Prostate gland (tissue), 2 donors: ENCODE measurements around the gene CEP63. TPM values are rescaled to one million over a fixed set of nuclear protein-coding genes. Genes with fewer than 3 reads are reported as not detected.
"Not testable (repeated sequence)": the region's sequence is repeated elsewhere in the genome, so short reads cannot be mapped to it uniquely, and the experiment has no call there.

Experiments used
- DNase-seq: peaks from one replicate; pipeline ENCODE4 v3.0.0-alpha.2; 2019; ENCODE audit warnings: low spot score
- H3K27ac ChIP-seq, 2 donors: fragments of 200-600 bp; sonication (generic); 2 replicates each; pipeline ENCODE4 v1.5.1; 2017 to 2019
- H3K27me3 ChIP-seq: fragments of 200-600 bp; sonication (generic); replicated peaks from 2 replicates; pipeline ENCODE4 v1.5.1; 2019; ENCODE audit not compliant: insufficient read depth
- H3K36me3 ChIP-seq, 2 donors: fragments of 200-600 bp; sonication (generic); 1 replicate in 1 of 2; 2 replicates in 1 of 2; pipeline versions ENCODE4 v1.5.1 to v1.8.1; 2017 to 2019
- H3K4me1 ChIP-seq: fragments of 200-600 bp; sonication (generic); replicated peaks from 2 replicates; pipeline ENCODE4 v1.5.1; 2019
- H3K4me3 ChIP-seq, 2 donors: fragments of 200-600 bp; sonication (generic); 2 replicates each; pipeline ENCODE4 v1.5.1; 2017 to 2019
- H3K9me3 ChIP-seq: fragments of 200-600 bp; sonication (generic); 2 replicates; pipeline ENCODE4 v1.5.1; 2017
- POLR2A ChIP-seq: fragments of 450-650 bp; IDR thresholded peaks from one replicate; pipeline ENCODE4 v1.6.1; 2016; ENCODE audit warnings: antibody characterized with exemption, mild to moderate bottlenecking
- POLR2AphosphoS5 ChIP-seq: sonication (generic); formaldehyde crosslinking; IDR thresholded peaks from one replicate; pipeline ENCODE4 v1.6.1; 2017; ENCODE audit warnings: antibody characterized with exemption
- WGBS: methylation state at CpG from one replicate; pipeline ENCODE4 v1.1.5; 2018; 5-methylcytosine and 5-hydroxymethylcytosine counted together
- intact Hi-C: fragments of 100-400 bp; cut with DNase I; formaldehyde crosslinking; loops from one replicate; pipeline ENCODE4 v1.14.2; 2022
- total RNA-seq, 2 donors: library from RNA; depleted of rRNA; stranded (reverse); fragments of >200 nt; gene quantifications; one replicate each; pipeline ENCODE4 v1.1.0, GENCODE V29; 2016
- TF ChIP-seq, protein P1 (sequence below), 4 experiments: fragments of 200-600 bp in 2 of 4; fragments of 450-650 bp in 2 of 4; sonication (generic) in 2 of 4; IDR thresholded peaks; 1 replicate in 3 of 4; 2 replicates in 1 of 4; pipeline ENCODE4 v1.5.1; 2016 to 2019; ENCODE audit warnings: antibody characterized with exemption in 4 of 4, mild to moderate bottlenecking in 2 of 4, moderate library complexity in 2 of 4

CEP63 gene
- total RNA-seq, 2 donors from 2014 or later, result 35.2 to 60.1 TPM

DNA sequence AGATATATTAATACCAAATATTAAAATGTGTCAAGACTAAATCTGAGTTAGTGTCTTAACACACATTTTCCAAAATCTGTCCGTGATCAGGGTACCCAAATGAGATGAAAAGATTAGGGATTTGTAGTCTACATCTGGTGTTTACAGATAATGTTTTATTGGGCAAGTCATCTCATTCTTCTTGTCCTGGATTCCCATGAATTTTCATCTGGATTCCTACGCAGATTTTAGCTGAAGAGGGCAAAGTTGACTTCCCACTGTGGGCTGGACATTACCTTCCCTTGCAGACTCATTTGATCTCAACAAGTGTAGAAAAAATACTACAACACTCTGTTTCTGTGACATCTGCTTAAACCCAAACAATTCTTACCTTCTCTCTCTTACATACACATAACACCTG lies 79.1 kb downstream of the CEP63 start:
- no peak overlapping the region for H3K27ac ChIP-seq
- intact Hi-C loops, result no loop called here
- WGBS, result 59% methylated on average over 2 of the region's 2 CpGs
- H3K4me3 ChIP-seq, result no peak overlapping the region
- no peaks in the 10 kb centered on the region for H3K9me3 ChIP-seq
- H3K27me3 ChIP-seq, result no peaks in the 10 kb centered on the region
- DNase-seq, result no peak
- H3K4me1 ChIP-seq, result no peaks in the 10 kb centered on the region
- TF ChIP-seq POLR2A, result no peak
- TF ChIP-seq POLR2AphosphoS5, result no peak
- TF ChIP-seq, protein P1, sequence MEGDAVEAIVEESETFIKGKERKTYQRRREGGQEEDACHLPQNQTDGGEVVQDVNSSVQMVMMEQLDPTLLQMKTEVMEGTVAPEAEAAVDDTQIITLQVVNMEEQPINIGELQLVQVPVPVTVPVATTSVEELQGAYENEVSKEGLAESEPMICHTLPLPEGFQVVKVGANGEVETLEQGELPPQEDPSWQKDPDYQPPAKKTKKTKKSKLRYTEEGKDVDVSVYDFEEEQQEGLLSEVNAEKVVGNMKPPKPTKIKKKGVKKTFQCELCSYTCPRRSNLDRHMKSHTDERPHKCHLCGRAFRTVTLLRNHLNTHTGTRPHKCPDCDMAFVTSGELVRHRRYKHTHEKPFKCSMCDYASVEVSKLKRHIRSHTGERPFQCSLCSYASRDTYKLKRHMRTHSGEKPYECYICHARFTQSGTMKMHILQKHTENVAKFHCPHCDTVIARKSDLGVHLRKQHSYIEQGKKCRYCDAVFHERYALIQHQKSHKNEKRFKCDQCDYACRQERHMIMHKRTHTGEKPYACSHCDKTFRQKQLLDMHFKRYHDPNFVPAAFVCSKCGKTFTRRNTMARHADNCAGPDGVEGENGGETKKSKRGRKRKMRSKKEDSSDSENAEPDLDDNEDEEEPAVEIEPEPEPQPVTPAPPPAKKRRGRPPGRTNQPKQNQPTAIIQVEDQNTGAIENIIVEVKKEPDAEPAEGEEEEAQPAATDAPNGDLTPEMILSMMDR (IDR thresholded peaks at IDR 0.05), result no peak
- H3K36me3 ChIP-seq, result no peaks in the 10 kb centered on the region

GRCh38 chr3:134567605-134568004 lies 81.7 kb downstream of the CEP63 start:
- Histone ChIP-seq H3K27me3 (no peaks in the 10 kb centered on the region), H3K4me3 (no peak overlapping the region), H3K27ac (no peak overlapping the region), H3K36me3 (no peaks in the 10 kb centered on the region), H3K4me1 (no peaks in the 10 kb centered on the region), H3K9me3 (no peaks in the 10 kb centered on the region)
- intact Hi-C loops, result no loop called here
- no peak for DNase-seq
- WGBS, result 62% methylated on average over 4 of the region's 4 CpGs
- no peak for TF ChIP-seq POLR2AphosphoS5
- no peak for TF ChIP-seq POLR2A
- TF ChIP-seq, protein P1 (IDR thresholded peaks at IDR 0.05), result no peak

GRCh38 chr3:134568790-134569189 lies 82.9 kb downstream of the CEP63 start:
- no peak overlapping the region for H3K27ac ChIP-seq
- 90% methylated on average over 6 of the region's 6 CpGs for WGBS

GRCh38 chr3:134569899-134570298 lies 84.0 kb downstream of the CEP63 start:
- H3K27me3 ChIP-seq, H3K27ac ChIP-seq, intact Hi-C loops, H3K4me1 ChIP-seq, DNase-seq, H3K36me3 ChIP-seq, H3K4me3 ChIP-seq, H3K9me3 ChIP-seq: not testable (repeated sequence)
- 94% methylated on average over 2 of the region's 2 CpGs for WGBS

More at GRCh38 chr3:134568790-134569189, 82.9 kb downstream of the CEP63 start:
- H3K9me3 ChIP-seq, result no peaks in the 10 kb centered on the region
- H3K36me3 ChIP-seq, result no peaks in the 10 kb centered on the region
- H3K4me3 ChIP-seq, result no peak overlapping the region
- H3K27me3 ChIP-seq, result no peaks in the 10 kb centered on the region
- no peaks in the 10 kb centered on the region for H3K4me1 ChIP-seq
- intact Hi-C loops, result no loop called here
- DNase-seq, result no peak
- TF ChIP-seq POLR2AphosphoS5 (no peak), POLR2A (no peak)
- TF ChIP-seq, protein P1 (IDR thresholded peaks at IDR 0.05), result no peak

- no peaks in the 10 kb centered on the region for H3K27me3 ChIP-seq
- DNase-seq, result no peak
- H3K36me3 ChIP-seq, result no peaks in the 10 kb centered on the region
- no peaks in the 10 kb centered on the region for H3K9me3 ChIP-seq
- no peak overlapping the region for H3K4me3 ChIP-seq
- TF ChIP-seq, protein P1 (IDR thresholded peaks at IDR 0.05), result no peak
- TF ChIP-seq POLR2AphosphoS5 (no peak), POLR2A (no peak)
- no peak overlapping the region for H3K27ac ChIP-seq
- intact Hi-C loops, result no loop called here
- WGBS, result 62% methylated on average over 6 of the region's 6 CpGs
- H3K4me1 ChIP-seq, result no peaks in the 10 kb centered on the region
Measured at GRCh38 chr3:134576426-134576825, 90.6 kb downstream of the CEP63 start.
